ENCODE data around the gene CNN3. TPM values are rescaled to one million over a fixed set of nuclear protein-coding genes. Genes with fewer than 3 reads are reported as not detected.

CNN3 gene
- total and polyA plus RNA-seq, 2 experiments from 2014 or later: 101 to 135 TPM

- H3K36me3 ChIP-seq: no peaks in the 10 kb centered on the region
- peaks cover 8% of the 10 kb centered on the region for H3K4me1 ChIP-seq (ENCODE audit: low read depth)
- no peaks in the 10 kb centered on the region for H3K9me3 ChIP-seq (ENCODE audit: low read depth)
- no peak for DNase-seq (ENCODE audit: low read depth in 1 of 2, low spot score in 1 of 2)
- H3K4me3 ChIP-seq: no peak overlapping the region
- no peaks in the 10 kb centered on the region for H3K27me3 ChIP-seq
- H3K27ac ChIP-seq: no peak overlapping the region
- TF ChIP-seq, protein P1, sequence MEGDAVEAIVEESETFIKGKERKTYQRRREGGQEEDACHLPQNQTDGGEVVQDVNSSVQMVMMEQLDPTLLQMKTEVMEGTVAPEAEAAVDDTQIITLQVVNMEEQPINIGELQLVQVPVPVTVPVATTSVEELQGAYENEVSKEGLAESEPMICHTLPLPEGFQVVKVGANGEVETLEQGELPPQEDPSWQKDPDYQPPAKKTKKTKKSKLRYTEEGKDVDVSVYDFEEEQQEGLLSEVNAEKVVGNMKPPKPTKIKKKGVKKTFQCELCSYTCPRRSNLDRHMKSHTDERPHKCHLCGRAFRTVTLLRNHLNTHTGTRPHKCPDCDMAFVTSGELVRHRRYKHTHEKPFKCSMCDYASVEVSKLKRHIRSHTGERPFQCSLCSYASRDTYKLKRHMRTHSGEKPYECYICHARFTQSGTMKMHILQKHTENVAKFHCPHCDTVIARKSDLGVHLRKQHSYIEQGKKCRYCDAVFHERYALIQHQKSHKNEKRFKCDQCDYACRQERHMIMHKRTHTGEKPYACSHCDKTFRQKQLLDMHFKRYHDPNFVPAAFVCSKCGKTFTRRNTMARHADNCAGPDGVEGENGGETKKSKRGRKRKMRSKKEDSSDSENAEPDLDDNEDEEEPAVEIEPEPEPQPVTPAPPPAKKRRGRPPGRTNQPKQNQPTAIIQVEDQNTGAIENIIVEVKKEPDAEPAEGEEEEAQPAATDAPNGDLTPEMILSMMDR (IDR thresholded peaks at IDR 0.05; ENCODE audit: low read depth, low read length): no peak
Measured at GRCh38 chr1:94886361-94886760, 40.5 kb downstream of the CNN3 start.

GRCh38 chr1:94884507-94884906 is 42.4 kb downstream of the CNN3 start:
- no peaks in the 10 kb centered on the region for H3K9me3 ChIP-seq (ENCODE audit: low read depth)
- H3K4me1 ChIP-seq (ENCODE audit: low read depth): peaks cover 8% of the 10 kb centered on the region
- no peak for DNase-seq (ENCODE audit: low read depth in 1 of 2, low spot score in 1 of 2)
- H3K4me3 ChIP-seq: no peak overlapping the region
- H3K27ac ChIP-seq: peak overlapping the region; percentile 67
- TF ChIP-seq, protein P1 (IDR thresholded peaks at IDR 0.05; ENCODE audit: low read depth, low read length): no peak
- H3K36me3 ChIP-seq: no peaks in the 10 kb centered on the region
- no peaks in the 10 kb centered on the region for H3K27me3 ChIP-seq

GRCh38 chr1:94884106-94884505 is 42.8 kb downstream of the CNN3 start:
- H3K27me3 ChIP-seq: no peaks in the 10 kb centered on the region
- peaks cover 8% of the 10 kb centered on the region for H3K4me1 ChIP-seq (ENCODE audit: low read depth)
- TF ChIP-seq, protein P1 (IDR thresholded peaks at IDR 0.05; ENCODE audit: low read depth, low read length): no peak
- H3K9me3 ChIP-seq (ENCODE audit: low read depth): no peaks in the 10 kb centered on the region
- peak overlapping the region; percentile 67 for H3K27ac ChIP-seq
- DNase-seq (ENCODE audit: low read depth in 1 of 2, low spot score in 1 of 2): peak; percentile 65
- H3K36me3 ChIP-seq: no peaks in the 10 kb centered on the region
- H3K4me3 ChIP-seq: no peak overlapping the region

- Histone ChIP-seq H3K36me3 (no peaks in the 10 kb centered on the region), H3K4me3 (no peak overlapping the region), H3K4me1 (ENCODE audit: low read depth) (peaks cover 8% of the 10 kb centered on the region), H3K27ac (peak overlapping the region; percentile 67), H3K9me3 (ENCODE audit: low read depth) (no peaks in the 10 kb centered on the region), H3K27me3 (no peaks in the 10 kb centered on the region)
- TF ChIP-seq, protein P1 (IDR thresholded peaks at IDR 0.05; ENCODE audit: low read depth, low read length): no peak
- peak in 1 of 2 donors; percentile 67 for DNase-seq (ENCODE audit: low read depth in 1 of 2, low spot score in 1 of 2)
Measured at GRCh38 chr1:94883691-94884090, 43.2 kb downstream of the CNN3 start.

GRCh38 chr1:94878329-94878728 is 48.6 kb downstream of the CNN3 start:
- no peaks in the 10 kb centered on the region for H3K36me3 ChIP-seq
- no peak overlapping the region for H3K4me3 ChIP-seq
- no peak for DNase-seq (ENCODE audit: low read depth in 1 of 2, low spot score in 1 of 2)
- H3K27me3 ChIP-seq: no peaks in the 10 kb centered on the region
- no peaks in the 10 kb centered on the region for H3K4me1 ChIP-seq (ENCODE audit: low read depth)
- H3K27ac ChIP-seq: no peak overlapping the region
- no peaks in the 10 kb centered on the region for H3K9me3 ChIP-seq (ENCODE audit: low read depth)
- TF ChIP-seq, protein P1 (IDR thresholded peaks at IDR 0.05; ENCODE audit: low read depth, low read length): no peak

GRCh38 chr1:94876362-94876761 is 50.5 kb downstream of the CNN3 start:
- Histone ChIP-seq H3K4me3 (no peak overlapping the region), H3K36me3 (no peaks in the 10 kb centered on the region), H3K4me1 (ENCODE audit: low read depth) (no peaks in the 10 kb centered on the region), H3K27ac (no peak overlapping the region), H3K9me3 (ENCODE audit: low read depth) (no peaks in the 10 kb centered on the region), H3K27me3 (no peaks in the 10 kb centered on the region)
- TF ChIP-seq, protein P1 (IDR thresholded peaks at IDR 0.05; ENCODE audit: low read depth, low read length): no peak
- no peak for DNase-seq (ENCODE audit: low read depth in 1 of 2, low spot score in 1 of 2)
